Transverse colon (tissue), 4 donors: ENCODE measurements around the gene SYCN. TPM values are rescaled to one million over a fixed set of nuclear protein-coding genes. Genes with fewer than 3 reads are reported as not detected.

Experiments
- DNase-seq: peaks from one replicate; pipeline ENCODE4 v3.0.0-alpha.2; 2019
- H3K27ac ChIP-seq, 4 donors: fragments of 200-600 bp; sonication (generic); 2 replicates each; pipeline ENCODE4 v1.5.1; 2016 to 2018; ENCODE audit warnings: inconsistent platforms in 4 of 4
- H3K27me3 ChIP-seq: fragments of 200-600 bp; sonication (generic); 2 replicates; pipeline ENCODE4 v1.5.1; 2017; ENCODE audit warnings: inconsistent platforms
- H3K36me3 ChIP-seq, 4 donors: fragments of 200-600 bp; sonication (generic); 2 replicates each; pipeline ENCODE4 v1.5.1; 2017 to 2019; ENCODE audit warnings: inconsistent platforms in 4 of 4
- H3K4me1 ChIP-seq, 4 donors: fragments of 200-600 bp; sonication (generic); 2 replicates each; pipeline ENCODE4 v1.5.1; 2017 to 2020; ENCODE audit warnings: inconsistent platforms in 4 of 4
- H3K4me3 ChIP-seq, 4 donors: fragments of 200-600 bp; sonication (generic); 1 replicate in 1 of 4; 2 replicates in 3 of 4; pipeline versions ENCODE4 v1.5.1 to v1.6.1; 2017 to 2019; ENCODE audit warnings: inconsistent platforms in 4 of 4
- H3K9me3 ChIP-seq, 2 donors: fragments of 200-600 bp; sonication (generic); 2 replicates each; pipeline ENCODE4 v1.5.1; 2017 to 2019; ENCODE audit warnings: inconsistent platforms in 2 of 2
- CTCF ChIP-seq, 5 experiments: fragments of 200-600 bp in 3 of 5; fragments of 450-650 bp in 2 of 5; sonication (generic) in 3 of 5; IDR thresholded peaks; 1 replicate in 2 of 5; 2 replicates in 3 of 5; pipeline ENCODE4 v1.5.1; 2016 to 2017; ENCODE audit warnings: antibody characterized with exemption in 5 of 5, inconsistent platforms in 3 of 5, mild to moderate bottlenecking in 2 of 5, moderate library complexity in 1 of 5
- EP300 ChIP-seq: sonication (generic); formaldehyde crosslinking; IDR thresholded peaks from one replicate; pipeline ENCODE4 v1.6.1; 2017; ENCODE audit warnings: antibody characterized with exemption, low read depth
- POLR2A ChIP-seq: fragments of 450-650 bp; IDR thresholded peaks from one replicate; pipeline ENCODE4 v1.6.1; 2016; ENCODE audit warnings: antibody characterized with exemption, mild to moderate bottlenecking, moderate library complexity
- POLR2AphosphoS5 ChIP-seq, 3 donors: sonication (generic); formaldehyde crosslinking; IDR thresholded peaks; one replicate each; pipeline ENCODE4 v1.6.1; 2016; ENCODE audit warnings: antibody characterized with exemption in 3 of 3
- WGBS, 2 donors: methylation state at CpG; one replicate each; pipeline ENCODE4 v1.1.5; 2018; ENCODE audit warnings: low coverage in 1 of 2; 5-methylcytosine and 5-hydroxymethylcytosine counted together
- in situ Hi-C, 4 donors: fragments of 200-750 bp; cut with MboI; loops; one replicate each; pipeline versions ENCODE4 v1.15.0 to v1.15.1; 2017; ENCODE audit warnings: low sequenced_read_pairs in 3 of 4, low pct_ligation_motif_present in 1 of 4, low pct_unique_long_range_greater_than_20kb in 1 of 4
- intact Hi-C: fragments of 100-400 bp; cut with DNase I; formaldehyde crosslinking; loops from one replicate; pipeline ENCODE4 v1.15.1; 2023; ENCODE audit warnings: low total_unique reads
- total RNA-seq, 4 donors: library from RNA; depleted of rRNA; stranded (reverse); fragments of >200 nt; gene quantifications; one replicate each; pipeline ENCODE4 v1.1.0, GENCODE V29; 2016

The SYCN gene
- total RNA-seq, 4 donors from 2014 or later = not detected

GRCh38 chr19:39164289-39164688 lies 39.8 kb downstream of the SYCN start:
- H3K27ac ChIP-seq = no peak overlapping the region
- no peak for TF ChIP-seq CTCF (IDR thresholded peaks at IDR 0.05)
- no peak for TF ChIP-seq POLR2A
- no peak for TF ChIP-seq POLR2AphosphoS5 (IDR thresholded peaks at IDR 0.05)
- TF ChIP-seq EP300 = no peak
- peaks cover 18 to 38% (median 28%) of the 10 kb centered on the region in 4 donors for H3K4me1 ChIP-seq
- no peak for DNase-seq
- H3K4me3 ChIP-seq = no peak overlapping the region
- intact Hi-C loops = no loop called here
- H3K36me3 ChIP-seq = no peaks in the 10 kb centered on the region
- H3K9me3 ChIP-seq = no peaks in the 10 kb centered on the region
- in situ Hi-C loops = no loop called here
- H3K27me3 ChIP-seq = no peaks in the 10 kb centered on the region
- WGBS, 2 donors = 90 to 96% methylated on average over 4 to 6 of the region's 6 CpGs

- DNase-seq = no peak
- H3K4me3 ChIP-seq = no peak overlapping the region
- no peaks in the 10 kb centered on the region for H3K27me3 ChIP-seq
- TF ChIP-seq CTCF (IDR thresholded peaks at IDR 0.05) (no peak), POLR2A (no peak), POLR2AphosphoS5 (IDR thresholded peaks at IDR 0.05) (no peak), EP300 (no peak)
- 82 to 100% methylated on average over 4 to 9 of the region's 9 CpGs for WGBS, 2 donors
- H3K9me3 ChIP-seq = no peaks in the 10 kb centered on the region
- no peak overlapping the region for H3K27ac ChIP-seq
- in situ Hi-C loops = no loop called here
- H3K36me3 ChIP-seq = no peaks in the 10 kb centered on the region
- intact Hi-C loops = no loop called here
- peaks cover 18 to 38% (median 28%) of the 10 kb centered on the region in 4 donors for H3K4me1 ChIP-seq
Observed at GRCh38 chr19:39163621-39164020, 40.4 kb downstream of the SYCN start.

GRCh38 chr19:39162441-39163043 lies 41.5 kb downstream of the SYCN start:
- H3K27ac ChIP-seq = no peak overlapping the region
- in situ Hi-C loops = no loop called here
- H3K9me3 ChIP-seq = no peaks in the 10 kb centered on the region
- no peaks in the 10 kb centered on the region for H3K36me3 ChIP-seq
- DNase-seq = no peak
- WGBS, 2 donors = 25 to 83% methylated on average over 2 to 15 of the region's 15 CpGs
- H3K27me3 ChIP-seq = no peaks in the 10 kb centered on the region
- H3K4me1 ChIP-seq = peaks cover 18 to 41% (median 29%) of the 10 kb centered on the region in 4 donors
- intact Hi-C loops = no loop called here
- TF ChIP-seq CTCF (IDR thresholded peaks at IDR 0.05) (no peak), POLR2AphosphoS5 (IDR thresholded peaks at IDR 0.05) (no peak), EP300 (no peak), POLR2A (no peak)
- H3K4me3 ChIP-seq = no peak overlapping the region

- 90% methylated on average over 21 of the region's 21 CpGs; no CpG with 5 or more reads in 1 of the 2 donors for WGBS, 2 donors
- Histone ChIP-seq H3K4me1 (peaks cover 13 to 40% (median 28%) of the 10 kb centered on the region in 4 donors), H3K27me3 (no peaks in the 10 kb centered on the region), H3K36me3 (no peaks in the 10 kb centered on the region), H3K4me3 (no peak overlapping the region), H3K27ac (peak overlapping the region; percentile 6 to 53 (median 28)), H3K9me3 (no peaks in the 10 kb centered on the region)
- TF ChIP-seq POLR2AphosphoS5 (IDR thresholded peaks at IDR 0.05) (no peak), CTCF (IDR thresholded peaks at IDR 0.05) (no peak), POLR2A (no peak), EP300 (no peak)
- in situ Hi-C loops = no loop called here
- intact Hi-C loops = no loop called here
- DNase-seq = no peak
Observed at GRCh38 chr19:39160889-39161672, 43.0 kb downstream of the SYCN start.
